Transverse colon (tissue), 4 donors: ENCODE results near the gene KCNS1. TPM values are rescaled to one million over a fixed set of nuclear protein-coding genes. Genes with fewer than 3 reads are reported as not detected.

Experiments
- DNase-seq: peaks from one replicate; pipeline ENCODE4 v3.0.0-alpha.2; 2019
- H3K27ac ChIP-seq, 4 donors: fragments of 200-600 bp; sonication (generic); 2 replicates each; pipeline ENCODE4 v1.5.1; 2016 to 2018; ENCODE audit warnings: inconsistent platforms in 4 of 4
- H3K27me3 ChIP-seq: fragments of 200-600 bp; sonication (generic); 2 replicates; pipeline ENCODE4 v1.5.1; 2017; ENCODE audit warnings: inconsistent platforms
- H3K36me3 ChIP-seq, 4 donors: fragments of 200-600 bp; sonication (generic); 2 replicates each; pipeline ENCODE4 v1.5.1; 2017 to 2019; ENCODE audit warnings: inconsistent platforms in 4 of 4
- H3K4me1 ChIP-seq, 4 donors: fragments of 200-600 bp; sonication (generic); 2 replicates each; pipeline ENCODE4 v1.5.1; 2017 to 2020; ENCODE audit warnings: inconsistent platforms in 4 of 4
- H3K4me3 ChIP-seq, 4 donors: fragments of 200-600 bp; sonication (generic); 1 replicate in 1 of 4; 2 replicates in 3 of 4; pipeline versions ENCODE4 v1.5.1 to v1.6.1; 2017 to 2019; ENCODE audit warnings: inconsistent platforms in 4 of 4
- H3K9me3 ChIP-seq, 2 donors: fragments of 200-600 bp; sonication (generic); 2 replicates each; pipeline ENCODE4 v1.5.1; 2017 to 2019; ENCODE audit warnings: inconsistent platforms in 2 of 2
- CTCF ChIP-seq, 5 experiments: fragments of 200-600 bp in 3 of 5; fragments of 450-650 bp in 2 of 5; sonication (generic) in 3 of 5; IDR thresholded peaks; 1 replicate in 2 of 5; 2 replicates in 3 of 5; pipeline ENCODE4 v1.5.1; 2016 to 2017; ENCODE audit warnings: antibody characterized with exemption in 5 of 5, inconsistent platforms in 3 of 5, mild to moderate bottlenecking in 2 of 5, moderate library complexity in 1 of 5
- EP300 ChIP-seq: sonication (generic); formaldehyde crosslinking; IDR thresholded peaks from one replicate; pipeline ENCODE4 v1.6.1; 2017; ENCODE audit warnings: antibody characterized with exemption, low read depth
- POLR2A ChIP-seq: fragments of 450-650 bp; IDR thresholded peaks from one replicate; pipeline ENCODE4 v1.6.1; 2016; ENCODE audit warnings: antibody characterized with exemption, mild to moderate bottlenecking, moderate library complexity
- POLR2AphosphoS5 ChIP-seq, 3 donors: sonication (generic); formaldehyde crosslinking; IDR thresholded peaks; one replicate each; pipeline ENCODE4 v1.6.1; 2016; ENCODE audit warnings: antibody characterized with exemption in 3 of 3
- WGBS, 2 donors: methylation state at CpG; one replicate each; pipeline ENCODE4 v1.1.5; 2018; ENCODE audit warnings: low coverage in 1 of 2; 5-methylcytosine and 5-hydroxymethylcytosine counted together
- in situ Hi-C, 4 donors: fragments of 200-750 bp; cut with MboI; loops; one replicate each; pipeline versions ENCODE4 v1.15.0 to v1.15.1; 2017; ENCODE audit warnings: low sequenced_read_pairs in 3 of 4, low pct_ligation_motif_present in 1 of 4, low pct_unique_long_range_greater_than_20kb in 1 of 4
- intact Hi-C: fragments of 100-400 bp; cut with DNase I; formaldehyde crosslinking; loops from one replicate; pipeline ENCODE4 v1.15.1; 2023; ENCODE audit warnings: low total_unique reads
- total RNA-seq, 4 donors: library from RNA; depleted of rRNA; stranded (reverse); fragments of >200 nt; gene quantifications; one replicate each; pipeline ENCODE4 v1.1.0, GENCODE V29; 2016

Gene KCNS1
- total RNA-seq, 4 donors from 2014 or later = 0.55 to 0.64 TPM; not detected in 2

GRCh38 chr20:45115829-45116228, 14.9 kb upstream of the KCNS1 start:
- intact Hi-C loops = no loop called here

GRCh38 chr20:45115386-45115774, 14.5 kb upstream of the KCNS1 start:
- TF ChIP-seq EP300 (no peak), POLR2A (no peak)
- H3K9me3 ChIP-seq = no peaks in the 10 kb centered on the region
- H3K4me3 ChIP-seq = no peak overlapping the region
- peaks cover 7% of the 10 kb centered on the region for H3K27me3 ChIP-seq
- peaks cover 0 to 4% (median 2%) of the 10 kb centered on the region in 4 donors for H3K4me1 ChIP-seq
- no peak for DNase-seq
- WGBS, 2 donors = 50 to 79% methylated on average over 2 to 3 of the region's 3 CpGs
- H3K27ac ChIP-seq = no peak overlapping the region
- H3K36me3 ChIP-seq = no peaks in the 10 kb centered on the region
- intact Hi-C loops = no loop called here
- in situ Hi-C loops = loop anchor here in 1 of 4 donors (25.0 kb wide), 1 partner anchor 172 kb away; no protein-coding TSS in a partner anchor

More at GRCh38 chr20:45115829-45116228, 14.9 kb upstream of the KCNS1 start:
- TF ChIP-seq EP300 (no peak), CTCF (IDR thresholded peaks at IDR 0.05) (no peak), POLR2A (no peak), POLR2AphosphoS5 (IDR thresholded peaks at IDR 0.05) (no peak)
- in situ Hi-C loops = loop anchor here in 1 of 4 donors (25.0 kb wide), 1 partner anchor 171 kb away; no protein-coding TSS in a partner anchor
- Histone ChIP-seq H3K9me3 (no peaks in the 10 kb centered on the region), H3K4me3 (no peak overlapping the region), H3K36me3 (no peaks in the 10 kb centered on the region), H3K27me3 (peaks cover 4% of the 10 kb centered on the region), H3K4me1 (peaks cover 0 to 4% (median 2%) of the 10 kb centered on the region in 4 donors), H3K27ac (no peak overlapping the region)
- 76% methylated on average over 4 of the region's 4 CpGs; no CpG with 5 or more reads in 1 of the 2 donors for WGBS, 2 donors
- DNase-seq = no peak

- intact Hi-C loops = no loop called here
- in situ Hi-C loops = loop anchor here in 1 of 4 donors (25.0 kb wide), 1 partner anchor 173 kb away; no protein-coding TSS in a partner anchor
- Histone ChIP-seq H3K36me3 (no peaks in the 10 kb centered on the region), H3K27ac (no peak within 1 kb of the TSS), H3K4me3 (no peak within 1 kb of the TSS), H3K9me3 (no peaks in the 10 kb centered on the region), H3K4me1 (peaks cover 0 to 4% (median 2%) of the 10 kb centered on the region in 4 donors), H3K27me3 (peaks cover 10% of the 10 kb centered on the region)
- 65% methylated on average over 15 of the region's 16 CpGs; no CpG with 5 or more reads in 1 of the 2 donors for WGBS, 2 donors
- TF ChIP-seq POLR2AphosphoS5 (IDR thresholded peaks at IDR 0.05) (no peak), CTCF (IDR thresholded peaks at IDR 0.05) (no peak), POLR2A (no peak), EP300 (no peak)
- DNase-seq = no peak
These were observed 13.8 kb upstream of the KCNS1 start, which contains the start of gene WFDC5 for GRCh38 chr20:45114465-45115385. WFDC5 (minus strand) TSS chr20:45115174; CDS start chr20:45115083, 91 bp downstream.

GRCh38 chr20:45113865-45114264, 12.9 kb upstream of the KCNS1 start:
- Histone ChIP-seq H3K4me3 (no peak overlapping the region), H3K9me3 (no peaks in the 10 kb centered on the region), H3K27ac (no peak overlapping the region), H3K4me1 (peaks cover 0 to 4% (median 2%) of the 10 kb centered on the region in 4 donors), H3K27me3 (peaks cover 10% of the 10 kb centered on the region), H3K36me3 (no peaks in the 10 kb centered on the region)
- TF ChIP-seq POLR2A (no peak), POLR2AphosphoS5 (IDR thresholded peaks at IDR 0.05) (no peak), EP300 (no peak), CTCF (IDR thresholded peaks at IDR 0.05) (no peak)
- intact Hi-C loops (no loop called here), in situ Hi-C loops (loop anchor here in 1 of 4 donors (25.0 kb wide), 1 partner anchor 173 kb away; no protein-coding TSS in a partner anchor)
- 89% methylated on average over 3 of the region's 3 CpGs; no CpG with 5 or more reads in 1 of the 2 donors for WGBS, 2 donors
- no peak for DNase-seq
